ENCODE measurements around the gene PRLR.

DNA sequence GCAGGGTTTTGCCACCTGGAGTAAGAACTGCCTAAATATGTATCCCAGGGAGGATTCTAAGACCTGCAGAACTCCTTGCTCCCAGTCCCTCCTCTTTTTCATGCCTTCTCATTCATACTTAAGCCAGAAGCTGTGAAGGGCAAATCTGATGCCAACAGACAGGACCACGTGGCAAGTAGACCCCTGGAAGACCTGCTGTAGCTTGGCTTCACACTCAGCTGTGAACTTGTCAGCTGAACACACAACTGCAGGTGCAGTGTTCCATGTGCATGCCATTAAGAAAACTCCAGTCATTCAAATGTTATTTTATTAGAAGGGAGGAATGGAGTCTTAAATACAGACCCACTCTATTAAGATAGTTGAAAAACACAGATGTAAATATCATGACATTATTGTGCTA, 103.3 kb downstream of the PRLR start:
- no peak for TF ChIP-seq EZH2 (optimal IDR thresholded peaks at IDR 0.05; ENCODE audit: low read depth, low read length)
- no peak for TF ChIP-seq EZH2phosphoT487 (IDR thresholded peaks at IDR 0.05; ENCODE audit: low read length)
- TF ChIP-seq, protein P1, sequence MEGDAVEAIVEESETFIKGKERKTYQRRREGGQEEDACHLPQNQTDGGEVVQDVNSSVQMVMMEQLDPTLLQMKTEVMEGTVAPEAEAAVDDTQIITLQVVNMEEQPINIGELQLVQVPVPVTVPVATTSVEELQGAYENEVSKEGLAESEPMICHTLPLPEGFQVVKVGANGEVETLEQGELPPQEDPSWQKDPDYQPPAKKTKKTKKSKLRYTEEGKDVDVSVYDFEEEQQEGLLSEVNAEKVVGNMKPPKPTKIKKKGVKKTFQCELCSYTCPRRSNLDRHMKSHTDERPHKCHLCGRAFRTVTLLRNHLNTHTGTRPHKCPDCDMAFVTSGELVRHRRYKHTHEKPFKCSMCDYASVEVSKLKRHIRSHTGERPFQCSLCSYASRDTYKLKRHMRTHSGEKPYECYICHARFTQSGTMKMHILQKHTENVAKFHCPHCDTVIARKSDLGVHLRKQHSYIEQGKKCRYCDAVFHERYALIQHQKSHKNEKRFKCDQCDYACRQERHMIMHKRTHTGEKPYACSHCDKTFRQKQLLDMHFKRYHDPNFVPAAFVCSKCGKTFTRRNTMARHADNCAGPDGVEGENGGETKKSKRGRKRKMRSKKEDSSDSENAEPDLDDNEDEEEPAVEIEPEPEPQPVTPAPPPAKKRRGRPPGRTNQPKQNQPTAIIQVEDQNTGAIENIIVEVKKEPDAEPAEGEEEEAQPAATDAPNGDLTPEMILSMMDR (IDR thresholded peaks at IDR 0.05; ENCODE audit: low read length), result no peak

All from MM.1S (cell line).